ENCODE data around the gene DMXL1. TPM values are rescaled to one million over a fixed set of nuclear protein-coding genes. Genes with fewer than 3 reads are reported as not detected.

The DMXL1 gene
- total RNA-seq, 3 donors from 2014 or later, result 53.1 to 91.2 (median 60.3) TPM

DNA sequence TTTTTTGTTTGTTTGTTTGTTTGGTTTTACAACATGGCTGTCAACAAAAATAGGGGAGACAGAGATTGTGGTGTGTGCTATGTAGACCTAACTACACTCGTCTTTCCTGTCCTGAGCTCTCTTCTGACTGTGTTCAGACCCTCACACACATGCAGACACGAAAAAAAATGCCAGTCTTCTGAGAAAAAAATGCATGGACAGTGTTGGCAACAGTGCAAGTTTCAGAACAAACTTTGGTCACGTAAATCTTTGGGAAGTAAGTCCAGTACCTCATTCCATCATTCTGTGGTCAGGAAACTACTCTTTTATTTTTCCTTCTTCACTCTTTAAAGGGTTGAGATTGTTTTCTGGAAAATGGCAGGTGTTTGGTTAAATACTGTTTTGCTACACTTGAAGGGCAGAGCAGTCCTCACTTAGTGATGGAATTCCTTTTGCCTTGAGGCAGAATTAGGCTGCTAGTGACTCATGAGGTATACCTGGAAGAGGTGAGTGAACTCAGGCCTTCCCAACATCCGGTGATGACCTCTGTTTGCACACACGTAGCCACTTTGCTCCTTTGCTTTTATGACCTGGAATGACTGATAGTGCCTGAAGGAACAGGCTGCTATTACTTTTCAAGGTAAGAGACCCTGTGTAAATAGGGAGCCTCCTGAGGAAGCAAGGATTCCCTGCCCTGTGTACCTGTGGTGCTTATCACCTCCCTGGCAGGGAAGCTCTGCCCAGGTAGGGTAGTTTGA lies 203.3 kb downstream of the DMXL1 start:
- H3K36me3 ChIP-seq, result no peaks in the 10 kb centered on the region
- peak overlapping the region; percentile 56 to 66 for H3K27ac ChIP-seq

GRCh38 chr5:119274767-119275130 lies 203.9 kb downstream of the DMXL1 start:
- TF ChIP-seq POLR2A (IDR thresholded peaks at IDR 0.05) (no peak), CTCF (IDR thresholded peaks at IDR 0.05) (no peak), POLR2AphosphoS5 (IDR thresholded peaks at IDR 0.05) (no peak)

More for the DNA sequence above, 203.3 kb downstream of the DMXL1 start:
- intact Hi-C loops (cut with DNase I; ENCODE audit: low total_unique reads), result loop anchor here (10.0 kb wide), 1 partner anchor 141 kb away; no protein-coding TSS in a partner anchor
- H3K4me3 ChIP-seq, result no peak overlapping the region
- TF ChIP-seq CTCF (IDR thresholded peaks at IDR 0.05), result no peak
- TF ChIP-seq POLR2AphosphoS5 (IDR thresholded peaks at IDR 0.05), result no peak
- no peak for TF ChIP-seq POLR2A (IDR thresholded peaks at IDR 0.05)
- no peaks in the 10 kb centered on the region for H3K9me3 ChIP-seq
- H3K27me3 ChIP-seq, result no peaks in the 10 kb centered on the region
- no peaks in the 10 kb centered on the region for H3K4me1 ChIP-seq
- peak in 1 of 2 donors; percentile 41 for DNase-seq (ENCODE audit: low spot score in 2 of 2)

GRCh38 chr5:119275146-119275545 lies 204.3 kb downstream of the DMXL1 start:
- TF ChIP-seq CTCF (IDR thresholded peaks at IDR 0.05) (no peak), POLR2A (IDR thresholded peaks at IDR 0.05) (no peak), POLR2AphosphoS5 (IDR thresholded peaks at IDR 0.05) (no peak)
- no peaks in the 10 kb centered on the region for H3K27me3 ChIP-seq
- H3K9me3 ChIP-seq, result no peaks in the 10 kb centered on the region
- peak overlapping the region in 1 of 2 donors; percentile 65 for H3K27ac ChIP-seq
- intact Hi-C loops (cut with DNase I; ENCODE audit: low total_unique reads), result loop anchor here (10.0 kb wide), 1 partner anchor 140 kb away; no protein-coding TSS in a partner anchor
- H3K4me1 ChIP-seq, result no peaks in the 10 kb centered on the region
- H3K36me3 ChIP-seq, result no peaks in the 10 kb centered on the region
- H3K4me3 ChIP-seq, result no peak overlapping the region
- DNase-seq (ENCODE audit: low spot score in 2 of 2), result no peak

More at GRCh38 chr5:119274767-119275130, 203.9 kb downstream of the DMXL1 start:
- no peak for DNase-seq (ENCODE audit: low spot score in 2 of 2)
- Histone ChIP-seq H3K9me3 (no peaks in the 10 kb centered on the region), H3K36me3 (no peaks in the 10 kb centered on the region), H3K27me3 (no peaks in the 10 kb centered on the region), H3K4me1 (no peaks in the 10 kb centered on the region), H3K27ac (peak overlapping the region; percentile 56 to 66), H3K4me3 (no peak overlapping the region)
- intact Hi-C loops (cut with DNase I; ENCODE audit: low total_unique reads), result loop anchor here (10.0 kb wide), 1 partner anchor 140 kb away; no protein-coding TSS in a partner anchor

GRCh38 chr5:119275601-119276173 lies 204.8 kb downstream of the DMXL1 start:
- intact Hi-C loops (cut with DNase I; ENCODE audit: low total_unique reads), result loop anchor here (10.0 kb wide), 1 partner anchor 139 kb away; no protein-coding TSS in a partner anchor
- no peak for TF ChIP-seq POLR2A (IDR thresholded peaks at IDR 0.05)
- no peak for TF ChIP-seq POLR2AphosphoS5 (IDR thresholded peaks at IDR 0.05)
- no peak for TF ChIP-seq CTCF (IDR thresholded peaks at IDR 0.05)
- Histone ChIP-seq H3K36me3 (no peaks in the 10 kb centered on the region), H3K4me3 (no peak overlapping the region), H3K27me3 (no peaks in the 10 kb centered on the region), H3K9me3 (no peaks in the 10 kb centered on the region), H3K4me1 (no peaks in the 10 kb centered on the region), H3K27ac (peak overlapping the region in 1 of 2 donors; percentile 65)
- no peak for DNase-seq (ENCODE audit: low spot score in 2 of 2)

DNA sequence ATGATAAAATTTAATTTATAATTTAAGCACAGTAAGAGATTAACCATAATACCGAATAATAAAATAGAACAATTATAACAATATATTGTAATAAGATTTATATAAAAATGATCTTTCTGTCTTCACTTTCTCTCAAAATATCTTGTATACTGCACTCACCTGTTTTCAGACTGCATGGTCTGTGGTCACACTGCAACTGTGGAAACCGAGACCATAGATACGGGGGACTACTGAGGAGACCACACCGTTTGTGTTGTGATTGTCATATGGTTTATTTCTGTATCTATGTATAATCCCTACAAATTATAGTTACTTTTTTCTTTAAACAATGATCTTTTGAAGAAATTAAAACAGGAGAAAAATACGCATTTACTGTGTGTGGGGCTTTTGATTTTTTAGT lies 206.1 kb downstream of the DMXL1 start:
- no peak for DNase-seq (ENCODE audit: low spot score in 2 of 2)
- Histone ChIP-seq H3K36me3 (no peaks in the 10 kb centered on the region), H3K4me3 (no peak overlapping the region), H3K27me3 (no peaks in the 10 kb centered on the region), H3K9me3 (no peaks in the 10 kb centered on the region), H3K4me1 (no peaks in the 10 kb centered on the region), H3K27ac (no peak overlapping the region)
- no peak for TF ChIP-seq POLR2A (IDR thresholded peaks at IDR 0.05)
- no peak for TF ChIP-seq POLR2AphosphoS5 (IDR thresholded peaks at IDR 0.05)
- TF ChIP-seq CTCF (IDR thresholded peaks at IDR 0.05), result no peak
- intact Hi-C loops (cut with DNase I; ENCODE audit: low total_unique reads), result loop anchor here (10.0 kb wide), 1 partner anchor 138 kb away; no protein-coding TSS in a partner anchor

All from breast epithelium (tissue), 4 donors.